Glutamatergic neuron (in vitro differentiated cells): Measurements from ENCODE around the gene ASPSCR1. TPM values are rescaled to one million over a fixed set of nuclear protein-coding genes. Genes with fewer than 3 reads are reported as not detected.

Source experiments
- DNase-seq: peaks from one replicate; pipeline ENCODE4 v3.0.0; 2022
- H3K27ac Mint-ChIP-seq: one replicate; pipeline ENCODE4 v1.8.0; 2020; ENCODE audit warnings: mild to moderate bottlenecking, mixed read lengths, inconsistent platforms; ENCODE audit not compliant: unreplicated experiment
- H3K27me3 Mint-ChIP-seq: one replicate; pipeline ENCODE4 v1.8.0; 2020; ENCODE audit warnings: mild to moderate bottlenecking, moderate library complexity, mixed read lengths, inconsistent platforms; ENCODE audit not compliant: unreplicated experiment
- H3K36me3 Mint-ChIP-seq: one replicate; pipeline ENCODE4 v1.8.0; 2020; ENCODE audit warnings: mild to moderate bottlenecking, mixed read lengths, inconsistent platforms; ENCODE audit not compliant: unreplicated experiment
- H3K4me1 Mint-ChIP-seq: one replicate; pipeline ENCODE4 v1.8.0; 2020; ENCODE audit warnings: mild to moderate bottlenecking, low read depth, mixed read lengths, inconsistent platforms; ENCODE audit not compliant: unreplicated experiment
- H3K4me3 Mint-ChIP-seq: one replicate; pipeline ENCODE4 v1.8.0; 2020; ENCODE audit warnings: mild to moderate bottlenecking, mixed read lengths, inconsistent platforms; ENCODE audit not compliant: unreplicated experiment
- H3K9me3 Mint-ChIP-seq: one replicate; pipeline ENCODE4 v1.8.0; 2020; ENCODE audit warnings: mild to moderate bottlenecking, moderate library complexity, mixed read lengths, inconsistent platforms; ENCODE audit not compliant: unreplicated experiment
- CTCF ChIP-seq: fragments of 200-600 bp; sonication (generic); IDR thresholded peaks from one replicate; pipeline ENCODE4 v1.5.0; 2021; ENCODE audit not compliant: partially characterized antibody, unreplicated experiment
- total RNA-seq: library from RNA; stranded (reverse); fragmentation: NEBNext Ultra II Directional; extraction: Animal tissue kit (Norgen Biotek cat#: 25700); gene quantifications from one replicate; pipeline ENCODE4 v1.2.1, GENCODE V29; 2021; ENCODE audit not compliant: unreplicated experiment

ASPSCR1 gene
- total RNA-seq, 1 donor from 2014 or later, result 51.7 TPM

DNA sequence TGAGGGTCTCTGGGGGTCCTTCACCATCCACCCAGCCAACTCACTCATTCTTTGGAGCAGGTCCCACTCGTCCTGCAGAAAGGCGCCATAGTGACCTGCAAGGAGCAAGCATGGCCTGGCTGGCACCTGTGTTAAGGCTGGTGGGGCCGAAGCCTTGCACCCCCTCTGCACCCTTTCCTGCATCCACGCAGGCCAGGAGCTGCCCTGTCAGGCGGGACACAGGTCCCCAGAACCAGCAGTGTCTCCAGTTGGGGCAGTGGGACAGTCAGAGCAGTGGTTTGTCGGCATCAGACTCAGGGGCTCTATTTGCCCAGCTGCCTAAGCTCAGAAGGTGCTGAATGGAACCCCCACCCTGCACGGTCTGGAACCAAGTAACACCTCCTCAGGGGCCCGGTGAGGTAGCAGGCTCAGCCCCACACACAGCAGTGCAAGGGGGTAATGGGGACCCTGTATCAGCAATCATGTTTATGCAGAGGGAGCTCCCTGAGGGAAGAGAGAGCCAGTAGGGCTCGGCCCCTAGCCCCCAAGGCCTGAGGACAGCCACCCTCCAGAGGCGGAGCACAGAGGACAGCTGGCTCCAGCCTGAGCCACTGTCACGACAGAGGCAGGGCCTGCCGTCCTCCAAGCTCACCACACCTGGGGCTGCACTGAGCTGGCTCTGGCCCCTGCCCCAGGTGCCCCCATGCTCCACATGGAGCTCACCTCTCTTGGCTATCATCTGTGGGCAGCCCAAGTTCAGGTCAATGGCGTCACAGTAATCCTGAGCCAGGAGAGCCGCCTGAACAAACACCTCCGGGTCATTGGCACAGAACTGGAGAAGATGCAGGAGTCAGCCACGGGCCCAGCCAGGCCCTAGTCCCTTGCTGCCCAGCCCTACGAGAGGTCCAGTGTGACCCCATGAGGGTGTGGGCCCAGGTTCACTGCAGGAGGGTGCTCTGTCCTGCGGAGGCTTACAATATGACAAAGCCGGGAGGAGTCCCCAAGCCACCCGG is 86.3 kb downstream of the ASPSCR1 start:
- no peaks in the 10 kb centered on the region for H3K36me3 Mint-ChIP-seq
- H3K4me3 Mint-ChIP-seq, result peak overlapping the region; percentile 70
- no peak for DNase-seq
- no peak overlapping the region for H3K27ac Mint-ChIP-seq
- H3K9me3 Mint-ChIP-seq, result peaks cover 3% of the 10 kb centered on the region
- no peak for TF ChIP-seq CTCF
- peaks cover 10% of the 10 kb centered on the region for H3K27me3 Mint-ChIP-seq
- no peaks in the 10 kb centered on the region for H3K4me1 Mint-ChIP-seq

- no peaks in the 10 kb centered on the region for H3K4me1 Mint-ChIP-seq
- H3K27ac Mint-ChIP-seq, result no peak overlapping the region
- DNase-seq, result no peak
- no peak for TF ChIP-seq CTCF
- peaks cover 3% of the 10 kb centered on the region for H3K9me3 Mint-ChIP-seq
- H3K27me3 Mint-ChIP-seq, result peaks cover 10% of the 10 kb centered on the region
- no peaks in the 10 kb centered on the region for H3K36me3 Mint-ChIP-seq
- H3K4me3 Mint-ChIP-seq, result peak overlapping the region; percentile 70
Measured at GRCh38 chr17:82064433-82065192, 87.2 kb downstream of the ASPSCR1 start.

GRCh38 chr17:82065193-82065637 is 87.8 kb downstream of the ASPSCR1 start:
- no peak for TF ChIP-seq CTCF
- H3K36me3 Mint-ChIP-seq, result no peaks in the 10 kb centered on the region
- H3K9me3 Mint-ChIP-seq, result peaks cover 3% of the 10 kb centered on the region
- H3K27ac Mint-ChIP-seq, result no peak overlapping the region
- DNase-seq, result no peak
- no peaks in the 10 kb centered on the region for H3K4me1 Mint-ChIP-seq
- peak overlapping the region; percentile 20 for H3K4me3 Mint-ChIP-seq
- peaks cover 10% of the 10 kb centered on the region for H3K27me3 Mint-ChIP-seq

- Mint-ChIP-seq H3K9me3 (peaks cover 3% of the 10 kb centered on the region), H3K4me3 (peak within 1 kb of the TSS; percentile 87), H3K27ac (peak within 1 kb of the TSS; percentile 55), H3K4me1 (no peaks in the 10 kb centered on the region), H3K27me3 (peaks cover 10% of the 10 kb centered on the region), H3K36me3 (no peaks in the 10 kb centered on the region)
- no peak for TF ChIP-seq CTCF
- DNase-seq, result peak; percentile 83
Measured at GRCh38 chr17:82065638-82066303, 88.3 kb downstream of the ASPSCR1 start, which contains the start of gene DUS1L. Gene DUS1L (minus strand): TSS chr17:82065804. CDS start chr17:82065059, 745 bp downstream.

Other genes with a start within 250 kb of the ASPSCR1 start
- gene GCGR, start 173.5 kb upstream of the ASPSCR1 start, total RNA-seq, result 6.7 TPM
- gene MCRIP1, start 144.3 kb upstream of the ASPSCR1 start, total RNA-seq, result 218 TPM
- gene PPP1R27, start 142.6 kb upstream of the ASPSCR1 start, total RNA-seq, result 0.81 TPM
- 259 TPM for gene P4HB, start 117.1 kb upstream of the ASPSCR1 start, total RNA-seq
- gene ARHGDIA, start 106.3 kb upstream of the ASPSCR1 start, total RNA-seq, result 432 TPM
- 80.6 TPM for gene ALYREF, start 86.0 kb upstream of the ASPSCR1 start, total RNA-seq
- gene ANAPC11, start 85.9 kb upstream of the ASPSCR1 start, total RNA-seq, result 118 TPM
- 0.96 TPM for gene NPB, start 75.4 kb upstream of the ASPSCR1 start, total RNA-seq
- gene PCYT2, start 66.2 kb upstream of the ASPSCR1 start, total RNA-seq, result 63.0 TPM
- gene SIRT7, start 59.5 kb upstream of the ASPSCR1 start, total RNA-seq, result 38.7 TPM
- 30.6 TPM for gene MAFG, start 49.9 kb upstream of the ASPSCR1 start, total RNA-seq
- 68.1 TPM for gene PYCR1, start 40.3 kb upstream of the ASPSCR1 start, total RNA-seq
- 0.69 TPM for gene MYADML2, start 30.4 kb upstream of the ASPSCR1 start, total RNA-seq
- gene NOTUM, start 16.4 kb upstream of the ASPSCR1 start, total RNA-seq, result 39.8 TPM
- gene CENPX, start 45.2 kb downstream of the ASPSCR1 start, total RNA-seq, result 59.9 TPM
- 29.6 TPM for gene LRRC45, start 45.7 kb downstream of the ASPSCR1 start, total RNA-seq
- gene RAC3, start 54.0 kb downstream of the ASPSCR1 start, total RNA-seq, result 46.0 TPM
- 89.5 TPM for gene DCXR, start 60.1 kb downstream of the ASPSCR1 start, total RNA-seq
- 50.8 TPM for gene RFNG, start 74.2 kb downstream of the ASPSCR1 start, total RNA-seq
- gene GPS1, start 74.3 kb downstream of the ASPSCR1 start, total RNA-seq, result 115 TPM
- 122 TPM for gene DUS1L, start 88.2 kb downstream of the ASPSCR1 start, total RNA-seq
- gene FASN, start 120.6 kb downstream of the ASPSCR1 start, total RNA-seq, result 439 TPM
- gene CCDC57, start 235.2 kb downstream of the ASPSCR1 start, total RNA-seq, result 40.7 TPM